ENCODE data around the gene FNDC3B.

FNDC3B gene

DNA sequence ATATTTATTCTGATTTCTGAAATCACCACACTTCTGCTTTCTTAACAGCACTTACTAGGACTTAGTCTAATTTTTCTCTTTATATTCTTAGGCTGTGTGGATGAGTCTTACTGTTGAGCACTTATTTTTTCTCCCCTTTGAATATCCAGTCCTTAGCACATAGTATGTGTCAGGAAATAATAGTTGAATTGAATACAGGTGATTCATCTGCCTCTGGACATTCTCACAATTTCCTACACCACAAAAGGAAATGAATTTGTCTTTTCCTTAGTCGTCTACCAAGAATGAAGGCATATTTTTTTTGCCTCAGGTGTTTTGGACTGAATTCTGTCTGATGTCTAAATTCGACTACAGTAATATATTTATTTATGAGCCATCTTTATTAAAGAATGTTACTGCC lies 204.6 kb downstream of the FNDC3B start:
- Histone ChIP-seq H3K79me2 (ENCODE audit: low read length) (no peaks in the 10 kb centered on the region), H3K4me1 (ENCODE audit: low read length) (no peaks in the 10 kb centered on the region), H3K4me3 (ENCODE audit: low read length) (no peak overlapping the region), H3K36me3 (replicated peaks; ENCODE audit: low read depth, low read length) (peaks cover 4% of the 10 kb centered on the region), H3K27ac (ENCODE audit: low read length) (no peak overlapping the region), H3K4me2 (ENCODE audit: low read length) (no peak overlapping the region), H3K27me3 (ENCODE audit: low read depth, low read length) (no peaks in the 10 kb centered on the region), H3K9me3 (ENCODE audit: insufficient read depth, low read length) (no peaks in the 10 kb centered on the region), H2AFZ (ENCODE audit: low read depth, low read length) (no peak overlapping the region), H3K9ac (ENCODE audit: low read length) (no peak overlapping the region), H4K20me1 (ENCODE audit: insufficient read depth, low read length) (no peaks in the 10 kb centered on the region)
- TF ChIP-seq, protein P1, sequence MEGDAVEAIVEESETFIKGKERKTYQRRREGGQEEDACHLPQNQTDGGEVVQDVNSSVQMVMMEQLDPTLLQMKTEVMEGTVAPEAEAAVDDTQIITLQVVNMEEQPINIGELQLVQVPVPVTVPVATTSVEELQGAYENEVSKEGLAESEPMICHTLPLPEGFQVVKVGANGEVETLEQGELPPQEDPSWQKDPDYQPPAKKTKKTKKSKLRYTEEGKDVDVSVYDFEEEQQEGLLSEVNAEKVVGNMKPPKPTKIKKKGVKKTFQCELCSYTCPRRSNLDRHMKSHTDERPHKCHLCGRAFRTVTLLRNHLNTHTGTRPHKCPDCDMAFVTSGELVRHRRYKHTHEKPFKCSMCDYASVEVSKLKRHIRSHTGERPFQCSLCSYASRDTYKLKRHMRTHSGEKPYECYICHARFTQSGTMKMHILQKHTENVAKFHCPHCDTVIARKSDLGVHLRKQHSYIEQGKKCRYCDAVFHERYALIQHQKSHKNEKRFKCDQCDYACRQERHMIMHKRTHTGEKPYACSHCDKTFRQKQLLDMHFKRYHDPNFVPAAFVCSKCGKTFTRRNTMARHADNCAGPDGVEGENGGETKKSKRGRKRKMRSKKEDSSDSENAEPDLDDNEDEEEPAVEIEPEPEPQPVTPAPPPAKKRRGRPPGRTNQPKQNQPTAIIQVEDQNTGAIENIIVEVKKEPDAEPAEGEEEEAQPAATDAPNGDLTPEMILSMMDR (IDR thresholded peaks at IDR 0.05; ENCODE audit: low read depth, low read length), result no peak
- no peak for TF ChIP-seq EZH2phosphoT487 (IDR thresholded peaks at IDR 0.05; ENCODE audit: low read depth)

GRCh38 chr3:172245241-172245640 lies 205.9 kb downstream of the FNDC3B start:
- Histone ChIP-seq H3K27ac (ENCODE audit: low read length) (no peak overlapping the region), H3K27me3 (ENCODE audit: low read depth, low read length) (no peaks in the 10 kb centered on the region), H3K4me2 (ENCODE audit: low read length) (no peak overlapping the region), H4K20me1 (ENCODE audit: insufficient read depth, low read length) (no peaks in the 10 kb centered on the region), H2AFZ (ENCODE audit: low read depth, low read length) (no peak overlapping the region), H3K9me3 (ENCODE audit: insufficient read depth, low read length) (no peaks in the 10 kb centered on the region), H3K4me3 (ENCODE audit: low read length) (no peak overlapping the region), H3K4me1 (ENCODE audit: low read length) (no peaks in the 10 kb centered on the region), H3K9ac (ENCODE audit: low read length) (no peak overlapping the region), H3K79me2 (ENCODE audit: low read length) (no peaks in the 10 kb centered on the region), H3K36me3 (replicated peaks; ENCODE audit: low read depth, low read length) (peaks cover 4% of the 10 kb centered on the region)
- TF ChIP-seq, protein P1 (IDR thresholded peaks at IDR 0.05; ENCODE audit: low read depth, low read length), result no peak

DNA sequence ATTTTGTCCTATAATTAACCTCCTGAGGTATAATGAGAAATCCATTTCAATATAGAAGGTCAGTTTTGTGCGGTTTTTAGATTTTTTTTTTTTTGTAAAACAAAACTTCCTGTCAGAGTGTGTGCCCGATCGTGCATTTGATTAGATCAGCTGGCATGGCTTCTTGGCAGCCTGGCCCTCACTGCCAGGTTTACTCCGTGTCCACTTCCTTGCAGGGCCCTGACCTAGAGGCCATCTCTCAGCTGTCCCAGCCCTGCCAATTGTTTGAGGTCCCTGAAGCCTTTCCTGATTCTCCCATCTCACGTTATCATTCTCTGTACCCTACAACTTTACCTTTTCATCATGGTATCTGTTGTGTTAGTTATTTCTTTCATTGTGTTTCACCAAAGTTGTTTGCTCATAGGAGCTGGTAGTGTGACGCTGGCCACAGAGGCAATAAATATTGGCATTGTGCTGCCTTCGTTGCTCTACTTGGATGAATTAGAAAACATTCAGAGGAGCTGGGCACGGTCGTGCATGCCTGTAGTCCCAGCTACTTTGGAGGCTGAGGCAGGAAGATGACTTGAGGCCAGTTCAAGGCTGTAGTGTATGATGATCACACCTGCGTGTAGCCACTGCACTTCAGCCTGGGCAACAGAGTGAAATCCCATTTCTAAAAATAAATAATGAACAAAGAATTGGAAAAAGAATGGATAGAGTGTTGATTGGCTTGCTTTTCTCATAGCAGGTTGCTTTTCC lies 206.9 kb downstream of the FNDC3B start:
- H3K4me3 ChIP-seq (ENCODE audit: low read length), result no peak overlapping the region
- no peaks in the 10 kb centered on the region for H3K36me3 ChIP-seq (replicated peaks; ENCODE audit: low read depth, low read length)
- no peaks in the 10 kb centered on the region for H3K79me2 ChIP-seq (ENCODE audit: low read length)
- no peaks in the 10 kb centered on the region for H3K27me3 ChIP-seq (ENCODE audit: low read depth, low read length)
- H3K9ac ChIP-seq (ENCODE audit: low read length), result no peak overlapping the region
- no peak overlapping the region for H3K27ac ChIP-seq (ENCODE audit: low read length)
- no peaks in the 10 kb centered on the region for H3K4me1 ChIP-seq (ENCODE audit: low read length)
- H3K9me3 ChIP-seq (ENCODE audit: insufficient read depth, low read length), result no peaks in the 10 kb centered on the region
- TF ChIP-seq, protein P1 (IDR thresholded peaks at IDR 0.05; ENCODE audit: low read depth, low read length), result no peak
- no peak for TF ChIP-seq EZH2phosphoT487 (IDR thresholded peaks at IDR 0.05; ENCODE audit: low read depth)
- no peak overlapping the region for H3K4me2 ChIP-seq (ENCODE audit: low read length)
- H4K20me1 ChIP-seq (ENCODE audit: insufficient read depth, low read length), result no peaks in the 10 kb centered on the region
- H2AFZ ChIP-seq (ENCODE audit: low read depth, low read length), result no peak overlapping the region

GRCh38 chr3:172247525-172248274 lies 208.3 kb downstream of the FNDC3B start:
- H2AFZ ChIP-seq (ENCODE audit: low read depth, low read length), result no peak overlapping the region
- no peaks in the 10 kb centered on the region for H3K9me3 ChIP-seq (ENCODE audit: insufficient read depth, low read length)
- H3K79me2 ChIP-seq (ENCODE audit: low read length), result no peaks in the 10 kb centered on the region
- H3K4me1 ChIP-seq (ENCODE audit: low read length), result no peaks in the 10 kb centered on the region
- H3K4me2 ChIP-seq (ENCODE audit: low read length), result no peak overlapping the region
- H3K36me3 ChIP-seq (replicated peaks; ENCODE audit: low read depth, low read length), result no peaks in the 10 kb centered on the region
- no peaks in the 10 kb centered on the region for H3K27me3 ChIP-seq (ENCODE audit: low read depth, low read length)
- H4K20me1 ChIP-seq (ENCODE audit: insufficient read depth, low read length), result no peaks in the 10 kb centered on the region
- no peak overlapping the region for H3K27ac ChIP-seq (ENCODE audit: low read length)
- no peak for TF ChIP-seq EZH2phosphoT487 (IDR thresholded peaks at IDR 0.05; ENCODE audit: low read depth)
- TF ChIP-seq, protein P1 (IDR thresholded peaks at IDR 0.05; ENCODE audit: low read depth, low read length), result no peak
- H3K4me3 ChIP-seq (ENCODE audit: low read length), result no peak overlapping the region
- no peak overlapping the region for H3K9ac ChIP-seq (ENCODE audit: low read length)

Measured in OCI-LY3 (cell line).